MM.1S (cell line): ENCODE results near the gene COL27A1.

Experiments used
- EZH2 ChIP-seq: fragments of 300-600 bp; sonication (generic); optimal IDR thresholded peaks from 2 replicates; pipeline ENCODE3; 2017; ENCODE audit warnings: low read depth, mild to moderate bottlenecking, antibody characterized with exemption, low read length, mixed read lengths
- EZH2phosphoT487 ChIP-seq: fragments of 300-600 bp; sonication (generic); IDR thresholded peaks from 2 replicates; pipeline ENCODE4 v1.6.1; 2018; ENCODE audit warnings: antibody characterized with exemption, low read length
- TF ChIP-seq, protein P1 (sequence below): fragments of 300-600 bp; sonication (generic); IDR thresholded peaks from 2 replicates; pipeline ENCODE4 v1.5.1; 2016; ENCODE audit warnings: antibody characterized with exemption, low read length, mixed read lengths

DNA sequence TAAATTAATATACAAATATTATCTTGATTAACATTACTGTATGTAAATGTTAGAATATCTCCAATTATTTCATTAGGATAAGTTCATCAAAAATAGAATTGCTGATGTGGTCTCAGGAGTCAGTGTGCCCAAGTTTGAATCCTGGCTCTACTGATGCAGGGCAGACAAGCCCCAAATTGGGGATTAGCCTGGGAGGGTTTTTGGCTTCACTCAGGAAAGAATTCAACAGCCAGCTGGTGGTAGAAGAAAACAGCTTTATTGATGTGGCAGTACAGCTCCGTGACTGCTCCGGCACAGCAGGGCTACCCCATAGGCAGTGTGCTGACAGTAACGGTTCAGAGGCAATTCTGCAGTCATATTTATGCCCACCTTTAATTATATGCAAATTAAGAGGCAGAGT lies 32.5 kb downstream of the COL27A1 start:
- TF ChIP-seq, protein P1, sequence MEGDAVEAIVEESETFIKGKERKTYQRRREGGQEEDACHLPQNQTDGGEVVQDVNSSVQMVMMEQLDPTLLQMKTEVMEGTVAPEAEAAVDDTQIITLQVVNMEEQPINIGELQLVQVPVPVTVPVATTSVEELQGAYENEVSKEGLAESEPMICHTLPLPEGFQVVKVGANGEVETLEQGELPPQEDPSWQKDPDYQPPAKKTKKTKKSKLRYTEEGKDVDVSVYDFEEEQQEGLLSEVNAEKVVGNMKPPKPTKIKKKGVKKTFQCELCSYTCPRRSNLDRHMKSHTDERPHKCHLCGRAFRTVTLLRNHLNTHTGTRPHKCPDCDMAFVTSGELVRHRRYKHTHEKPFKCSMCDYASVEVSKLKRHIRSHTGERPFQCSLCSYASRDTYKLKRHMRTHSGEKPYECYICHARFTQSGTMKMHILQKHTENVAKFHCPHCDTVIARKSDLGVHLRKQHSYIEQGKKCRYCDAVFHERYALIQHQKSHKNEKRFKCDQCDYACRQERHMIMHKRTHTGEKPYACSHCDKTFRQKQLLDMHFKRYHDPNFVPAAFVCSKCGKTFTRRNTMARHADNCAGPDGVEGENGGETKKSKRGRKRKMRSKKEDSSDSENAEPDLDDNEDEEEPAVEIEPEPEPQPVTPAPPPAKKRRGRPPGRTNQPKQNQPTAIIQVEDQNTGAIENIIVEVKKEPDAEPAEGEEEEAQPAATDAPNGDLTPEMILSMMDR: no peak
- TF ChIP-seq EZH2: no peak
- TF ChIP-seq EZH2phosphoT487: no peak
